WERI-Rb-1 (cell line): Measurements from ENCODE around the gene UHRF1.

Experiments used
- DNase-seq: peaks from one replicate; pipeline ENCODE4 v3.0.0-alpha.2; 2020
- H3K27ac ChIP-seq: fragments of 250-450 bp; sonication (Bioruptor Pico); 2 replicates; pipeline ENCODE4 v1.5.1; 2020; ENCODE audit warnings: mild to moderate bottlenecking, moderate library complexity
- H3K27me3 ChIP-seq: fragments of 250-450 bp; sonication (Bioruptor Pico); 2 replicates; pipeline ENCODE4 v1.5.1; 2021; ENCODE audit warnings: mild to moderate bottlenecking, low read depth, moderate library complexity; ENCODE audit not compliant: insufficient read depth, severe bottlenecking
- H3K36me3 ChIP-seq: fragments of 250-450 bp; sonication (Bioruptor Pico); 2 replicates; pipeline ENCODE4 v1.5.1; 2020; ENCODE audit warnings: mild to moderate bottlenecking, moderate library complexity
- H3K4me3 ChIP-seq: 2 replicates; pipeline ENCODE4 v1.5.1; 2011; ENCODE audit warnings: low read depth, mild to moderate bottlenecking, control low read depth, low read length
- H3K9me3 ChIP-seq: fragments of 250-450 bp; sonication (Bioruptor Pico); 2 replicates; pipeline ENCODE4 v1.5.1; 2021; ENCODE audit warnings: mild to moderate bottlenecking, moderate library complexity; ENCODE audit not compliant: severe bottlenecking
- CTCF ChIP-seq: IDR thresholded peaks from 2 replicates; pipeline ENCODE4 v1.5.1; 2011; ENCODE audit warnings: low read depth, mild to moderate bottlenecking, control low read depth, inconsistent platforms, low read length

Gene UHRF1

GRCh38 chr19:4908360-4908759 lies 941 bp upstream of the UHRF1 start:
- Histone ChIP-seq H3K27ac (peak overlapping the region; percentile 98), H3K36me3 (peaks cover 35% of the 10 kb centered on the region), H3K27me3 (no peaks in the 10 kb centered on the region), H3K9me3 (no peaks in the 10 kb centered on the region), H3K4me3 (peak overlapping the region; percentile 8; the same call in 1 of the 2 replicates)
- DNase-seq, result peak; percentile 76
- no peak for TF ChIP-seq CTCF

GRCh38 chr19:4908781-4909155 lies 533 bp upstream of the UHRF1 start:
- no peak for TF ChIP-seq CTCF
- Histone ChIP-seq H3K36me3 (peaks cover 39% of the 10 kb centered on the region), H3K4me3 (peak overlapping the region; percentile 87), H3K27ac (peak overlapping the region; percentile 98), H3K27me3 (no peaks in the 10 kb centered on the region), H3K9me3 (no peaks in the 10 kb centered on the region)
- peak; percentile 67 for DNase-seq

GRCh38 chr19:4909897-4910593 lies 744 bp downstream of the UHRF1 start:
- H3K27ac ChIP-seq, result peak overlapping the region; percentile 98
- H3K27me3 ChIP-seq, result no peaks in the 10 kb centered on the region
- no peaks in the 10 kb centered on the region for H3K9me3 ChIP-seq
- peak overlapping the region; percentile 87 for H3K4me3 ChIP-seq
- no peak for TF ChIP-seq CTCF
- peaks cover 52% of the 10 kb centered on the region for H3K36me3 ChIP-seq
- peak; percentile 95 for DNase-seq

- no peak for TF ChIP-seq CTCF
- no peaks in the 10 kb centered on the region for H3K9me3 ChIP-seq
- H3K36me3 ChIP-seq, result peaks cover 59% of the 10 kb centered on the region
- H3K4me3 ChIP-seq, result peak overlapping the region; percentile 87
- H3K27ac ChIP-seq, result peak overlapping the region; percentile 98
- no peaks in the 10 kb centered on the region for H3K27me3 ChIP-seq
- DNase-seq, result no peak
Observed at GRCh38 chr19:4910594-4911281, 1.4 kb downstream of the UHRF1 start.

- DNase-seq, result no peak
- no peaks in the 10 kb centered on the region for H3K27me3 ChIP-seq
- peak overlapping the region; percentile 98 for H3K27ac ChIP-seq
- H3K36me3 ChIP-seq, result peaks cover 65% of the 10 kb centered on the region
- H3K9me3 ChIP-seq, result no peaks in the 10 kb centered on the region
- H3K4me3 ChIP-seq, result peak overlapping the region; percentile 87
- no peak for TF ChIP-seq CTCF
Observed at GRCh38 chr19:4911314-4911713, 2.0 kb downstream of the UHRF1 start.
